Osteoblast (primary cell): ENCODE results near the gene OR4Q2. TPM values are rescaled to one million over a fixed set of nuclear protein-coding genes. Genes with fewer than 3 reads are reported as not detected.

Experiments used
- DNase-seq: peaks from one replicate; pipeline ENCODE4 v3.0.0; 2011; ENCODE audit warnings: low spot score, mixed read lengths; ENCODE audit not compliant: insufficient read length; ENCODE audit errors: missing footprints
- H2AFZ ChIP-seq: 2 replicates; pipeline ENCODE4 v1.6.0; 2011; ENCODE audit warnings: mild to moderate bottlenecking, low read length
- H3K27ac ChIP-seq: 2 replicates; pipeline ENCODE4 v1.5.1; 2011; ENCODE audit warnings: mild to moderate bottlenecking, low read depth, low read length, moderate library complexity
- H3K27me3 ChIP-seq: 2 replicates; pipeline ENCODE4 v1.6.0; 2012; ENCODE audit warnings: mild to moderate bottlenecking, control low read depth, inconsistent platforms, low read length, moderate library complexity; ENCODE audit not compliant: insufficient read depth
- H3K36me3 ChIP-seq: 2 replicates; pipeline ENCODE4 v1.5.1; 2011; ENCODE audit warnings: mild to moderate bottlenecking, low read length, control low read depth, moderate library complexity; ENCODE audit not compliant: insufficient read depth
- H3K4me1 ChIP-seq: 2 replicates; pipeline ENCODE4 v1.5.1; 2011; ENCODE audit warnings: mild to moderate bottlenecking, low read length, control low read depth, moderate library complexity; ENCODE audit not compliant: insufficient read depth
- H3K4me2 ChIP-seq: 2 replicates; pipeline ENCODE4 v1.6.0; 2011; ENCODE audit warnings: mild to moderate bottlenecking, low read length; ENCODE audit not compliant: insufficient read depth
- H3K4me3 ChIP-seq: fragments of 200-600 bp; sonication (generic); 3 replicates; pipeline ENCODE4 v1.5.1; 2012; ENCODE audit warnings: mild to moderate bottlenecking, low read length, inconsistent platforms; ENCODE audit not compliant: insufficient read depth
- H3K79me2 ChIP-seq: 2 replicates; pipeline ENCODE4 v1.6.0; 2012; ENCODE audit warnings: mild to moderate bottlenecking, low read length, control low read depth, inconsistent platforms; ENCODE audit not compliant: insufficient read depth
- H3K9me3 ChIP-seq: 2 replicates; pipeline ENCODE4 v1.5.1; 2011; ENCODE audit warnings: low read depth, low read length, control low read depth
- H4K20me1 ChIP-seq: 2 replicates; pipeline ENCODE4 v1.6.0; 2012; ENCODE audit warnings: mild to moderate bottlenecking, low read length, control low read depth; ENCODE audit not compliant: insufficient read depth
- total RNA-seq: library from RNA; depleted of rRNA; stranded (reverse); fragments of >200 nt; gene quantifications from 2 replicates; pipeline ENCODE4 v1.2.3, GENCODE V29; 2012
- TF ChIP-seq, protein P1 (sequence below): IDR thresholded peaks from 2 replicates; pipeline ENCODE4 v1.5.1; 2011; ENCODE audit warnings: mild to moderate bottlenecking, low read depth, low read length, moderate library complexity; ENCODE audit errors: extremely low read depth

The OR4Q2 gene
- total RNA-seq, 1 donor, result not detected

GRCh38 chr14:20031058-20031457, 29.1 kb downstream of the OR4Q2 start:
- Histone ChIP-seq H4K20me1 (no peaks in the 10 kb centered on the region), H3K4me3 (no peak overlapping the region), H3K79me2 (no peaks in the 10 kb centered on the region), H3K9me3 (peaks cover 2% of the 10 kb centered on the region), H3K4me1 (no peaks in the 10 kb centered on the region), H3K27me3 (no peaks in the 10 kb centered on the region), H3K27ac (no peak overlapping the region), H2AFZ (no peak overlapping the region), H3K36me3 (no peaks in the 10 kb centered on the region), H3K4me2 (no peak overlapping the region)
- TF ChIP-seq, protein P1, sequence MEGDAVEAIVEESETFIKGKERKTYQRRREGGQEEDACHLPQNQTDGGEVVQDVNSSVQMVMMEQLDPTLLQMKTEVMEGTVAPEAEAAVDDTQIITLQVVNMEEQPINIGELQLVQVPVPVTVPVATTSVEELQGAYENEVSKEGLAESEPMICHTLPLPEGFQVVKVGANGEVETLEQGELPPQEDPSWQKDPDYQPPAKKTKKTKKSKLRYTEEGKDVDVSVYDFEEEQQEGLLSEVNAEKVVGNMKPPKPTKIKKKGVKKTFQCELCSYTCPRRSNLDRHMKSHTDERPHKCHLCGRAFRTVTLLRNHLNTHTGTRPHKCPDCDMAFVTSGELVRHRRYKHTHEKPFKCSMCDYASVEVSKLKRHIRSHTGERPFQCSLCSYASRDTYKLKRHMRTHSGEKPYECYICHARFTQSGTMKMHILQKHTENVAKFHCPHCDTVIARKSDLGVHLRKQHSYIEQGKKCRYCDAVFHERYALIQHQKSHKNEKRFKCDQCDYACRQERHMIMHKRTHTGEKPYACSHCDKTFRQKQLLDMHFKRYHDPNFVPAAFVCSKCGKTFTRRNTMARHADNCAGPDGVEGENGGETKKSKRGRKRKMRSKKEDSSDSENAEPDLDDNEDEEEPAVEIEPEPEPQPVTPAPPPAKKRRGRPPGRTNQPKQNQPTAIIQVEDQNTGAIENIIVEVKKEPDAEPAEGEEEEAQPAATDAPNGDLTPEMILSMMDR, result no peak
- DNase-seq, result no peak

- Histone ChIP-seq H3K4me1 (no peaks in the 10 kb centered on the region), H3K27me3 (no peaks in the 10 kb centered on the region), H3K9me3 (peaks cover 2% of the 10 kb centered on the region), H4K20me1 (no peaks in the 10 kb centered on the region), H3K36me3 (no peaks in the 10 kb centered on the region), H3K4me2 (no peak overlapping the region), H3K79me2 (no peaks in the 10 kb centered on the region), H2AFZ (no peak overlapping the region), H3K27ac (no peak overlapping the region), H3K4me3 (no peak overlapping the region)
- TF ChIP-seq, protein P1, result no peak
- DNase-seq, result no peak
Measured at GRCh38 chr14:20035449-20035848, 33.5 kb downstream of the OR4Q2 start.

- Histone ChIP-seq H3K4me2 (no peak within 1 kb of the TSS), H2AFZ (no peak within 1 kb of the TSS)
- TF ChIP-seq, protein P1, result no peak
Measured at GRCh38 chr14:20035938-20036337, 34.0 kb downstream of the OR4Q2 start, which contains the start of gene OR4K13. OR4K13 (minus strand) TSS chr14:20036038; CDS start chr14:20034758, 1,280 bp downstream.

GRCh38 chr14:20044243-20044642, 42.3 kb downstream of the OR4Q2 start:
- Histone ChIP-seq H2AFZ (no peak overlapping the region), H3K36me3 (no peaks in the 10 kb centered on the region), H3K27me3 (no peaks in the 10 kb centered on the region), H3K79me2 (no peaks in the 10 kb centered on the region), H3K4me1 (no peaks in the 10 kb centered on the region), H3K4me3 (no peak overlapping the region), H3K9me3 (peaks cover 3% of the 10 kb centered on the region), H3K27ac (no peak overlapping the region), H4K20me1 (no peaks in the 10 kb centered on the region), H3K4me2 (no peak overlapping the region)
- no peak for DNase-seq
- TF ChIP-seq, protein P1, result no peak

More at GRCh38 chr14:20035938-20036337, 34.0 kb downstream of the OR4Q2 start, which contains the start of gene OR4K13:
- no peaks in the 10 kb centered on the region for H3K36me3 ChIP-seq
- no peak within 1 kb of the TSS for H3K4me3 ChIP-seq
- no peaks in the 10 kb centered on the region for H3K4me1 ChIP-seq
- H3K27ac ChIP-seq, result no peak within 1 kb of the TSS
- H4K20me1 ChIP-seq, result no peaks in the 10 kb centered on the region
- DNase-seq, result no peak
- no peaks in the 10 kb centered on the region for H3K27me3 ChIP-seq
- no peaks in the 10 kb centered on the region for H3K79me2 ChIP-seq
- H3K9me3 ChIP-seq, result peaks cover 2% of the 10 kb centered on the region
